H1 (cell line): ENCODE measurements around the gene HMGCL. TPM values are rescaled to one million over a fixed set of nuclear protein-coding genes. Genes with fewer than 3 reads are reported as not detected.

ENCODE experiments used
- CTCF ChIA-PET: fragments of 300-600 bp; sonication (Branson Sonifier 250); formaldehyde crosslinking; loops from one replicate; lab custom pipeline; 2021; ENCODE audit not compliant: partially characterized antibody; lab: Charles Lee
- POLR2A ChIA-PET: fragments of 300-600 bp; sonication (Branson Sonifier 250); formaldehyde crosslinking; loops from one replicate; lab custom pipeline; 2021; ENCODE audit warnings: inconsistent platforms; ENCODE audit not compliant: partially characterized antibody; lab: Charles Lee
- DNase-seq, 2 experiments: peaks; one replicate each; pipeline versions ENCODE4 v3.0.0 to v3.0.0-alpha.2; 2010 to 2022; ENCODE audit warnings: low spot score in 2 of 2, low read depth in 1 of 2, mixed read lengths in 1 of 2
- FAIRE-seq: peaks from 2 replicates; lab custom pipeline; 2011; peaks lifted over from hg19 to GRCh38; lab: Jason Lieb, UNC
- H2AFZ ChIP-seq: 2 replicates; pipeline ENCODE4 v1.8.1; 2012; ENCODE audit warnings: low read length, inconsistent platforms
- H2AK5ac ChIP-seq: 2 replicates; pipeline ENCODE4 v1.6.1; 2013; ENCODE audit warnings: low read depth, low read length
- H2BK120ac ChIP-seq: replicated peaks from 2 replicates; pipeline ENCODE3; 2013; ENCODE audit warnings: low read depth, low read length, inconsistent platforms
- H2BK12ac ChIP-seq: 2 replicates; pipeline ENCODE4 v1.6.1; 2013; ENCODE audit warnings: low read depth, low read length
- H2BK15ac ChIP-seq: 2 replicates; pipeline ENCODE4 v1.6.1; 2013; ENCODE audit warnings: low read length
- H2BK20ac ChIP-seq: 2 replicates; pipeline ENCODE4 v1.6.1; 2013; ENCODE audit warnings: low read length
- H2BK5ac ChIP-seq: 2 replicates; pipeline ENCODE4 v1.6.1; 2013; ENCODE audit warnings: low read depth, low read length
- H3K14ac ChIP-seq: 2 replicates; pipeline ENCODE4 v1.6.1; 2013; ENCODE audit warnings: inconsistent platforms; ENCODE audit not compliant: insufficient read length
- H3K18ac ChIP-seq: 2 replicates; pipeline ENCODE4 v1.6.1; 2013; ENCODE audit warnings: low read length; ENCODE audit errors: extremely low read depth
- H3K23ac ChIP-seq: 2 replicates; pipeline ENCODE4 v1.6.1; 2013; ENCODE audit warnings: inconsistent platforms; ENCODE audit not compliant: insufficient read length
- H3K23me2 ChIP-seq: 2 replicates; pipeline ENCODE4 v1.6.1; 2013; ENCODE audit warnings: low read depth, low read length
- H3K27ac ChIP-seq: 2 replicates; pipeline ENCODE4 v1.6.1; 2011; ENCODE audit warnings: low read depth, low read length, inconsistent platforms
- H3K27me3 ChIP-seq, 4 experiments: replicated peaks in 1 of 4; 1 replicate in 1 of 4; 2 replicates in 3 of 4; pipeline versions ENCODE4 v1.6.1 to v1.8.1; 2011 to 2013; ENCODE audit warnings: low read length in 3 of 4, mild to moderate bottlenecking in 3 of 4, inconsistent platforms in 2 of 4, mixed read lengths in 2 of 4, moderate library complexity in 1 of 4; ENCODE audit not compliant: control insufficient read depth in 3 of 4, insufficient read depth in 3 of 4; ENCODE audit errors: extremely low read depth in 1 of 4
- H3K36me3 ChIP-seq, 4 experiments: 2 replicates each; pipeline versions ENCODE4 v1.6.1 to v1.8.1; 2011 to 2013; ENCODE audit warnings: mild to moderate bottlenecking in 4 of 4, low read length in 3 of 4, moderate library complexity in 2 of 4, control low read depth in 1 of 4, inconsistent platforms in 1 of 4; ENCODE audit not compliant: insufficient read depth in 4 of 4, control insufficient read depth in 2 of 4
- H3K4ac ChIP-seq: replicated peaks from 2 replicates; pipeline ENCODE3; 2013; ENCODE audit warnings: low read length, low read depth, mixed read lengths, inconsistent platforms; ENCODE audit not compliant: insufficient read length
- H3K4me1 ChIP-seq, 4 experiments: replicated peaks in 1 of 4; 1 replicate in 1 of 4; 2 replicates in 3 of 4; pipeline versions ENCODE4 v1.6.1 to v1.8.1; 2011 to 2013; ENCODE audit warnings: low read length in 3 of 4, inconsistent platforms in 2 of 4, mixed read lengths in 1 of 4; ENCODE audit not compliant: insufficient read depth in 4 of 4, control insufficient read depth in 3 of 4
- H3K4me2 ChIP-seq, 2 experiments: 2 replicates each; pipeline versions ENCODE4 v1.6.1 to v1.8.1; 2011 to 2013; ENCODE audit warnings: low read depth in 2 of 2, low read length in 2 of 2, control low read depth in 1 of 2, inconsistent platforms in 1 of 2, mild to moderate bottlenecking in 1 of 2; ENCODE audit not compliant: insufficient read depth in 1 of 2
- H3K4me3 ChIP-seq, 4 experiments: fragments of 200-600, 300-600 bp in 1 of 4; sonication (generic), shearing (Covaris generic), sonication (Bioruptor Twin) in 1 of 4; 2 replicates each; pipeline versions ENCODE4 v1.5.1 to v1.8.1; 2011 to 2016; ENCODE audit warnings: low read length in 4 of 4, low read depth in 3 of 4, control low read depth in 2 of 4, inconsistent platforms in 2 of 4, mild to moderate bottlenecking in 2 of 4, mixed read lengths in 1 of 4, moderate library complexity in 1 of 4; ENCODE audit not compliant: insufficient read depth in 2 of 4; ENCODE audit errors: extremely low read depth in 1 of 4
- H3K56ac ChIP-seq: replicated peaks from 2 replicates; pipeline ENCODE3; 2013; ENCODE audit warnings: low read depth, mild to moderate bottlenecking, mixed read lengths, low read length, inconsistent platforms; ENCODE audit not compliant: insufficient read length
- H3K79me1 ChIP-seq: 2 replicates; pipeline ENCODE4 v1.6.1; 2013; ENCODE audit warnings: low read depth, low read length, control low read depth
- H3K79me2 ChIP-seq, 2 experiments: 2 replicates each; pipeline versions ENCODE4 v1.6.1 to v1.8.1; 2012 to 2013; ENCODE audit warnings: low read length in 2 of 2, mild to moderate bottlenecking in 2 of 2, inconsistent platforms in 1 of 2; ENCODE audit not compliant: insufficient read depth in 2 of 2, control insufficient read depth in 1 of 2
- H3K9ac ChIP-seq, 4 experiments: replicated peaks in 1 of 4; 1 replicate in 1 of 4; 2 replicates in 3 of 4; pipeline versions ENCODE4 v1.6.1 to v1.8.1; 2011 to 2013; ENCODE audit warnings: low read depth in 3 of 4, low read length in 3 of 4, control low read depth in 2 of 4, mild to moderate bottlenecking in 2 of 4, moderate library complexity in 2 of 4, inconsistent platforms in 1 of 4; ENCODE audit errors: extremely low read depth in 1 of 4
- H3K9me3 ChIP-seq, 2 experiments: 2 replicates each; pipeline versions ENCODE4 v1.6.1 to v1.8.1; 2012 to 2013; ENCODE audit warnings: mild to moderate bottlenecking in 2 of 2, moderate library complexity in 2 of 2, control low read depth in 1 of 2, inconsistent platforms in 1 of 2, low read depth in 1 of 2, low read length in 1 of 2, mixed read lengths in 1 of 2; ENCODE audit not compliant: insufficient read depth in 2 of 2
- H4K20me1 ChIP-seq, 2 experiments: replicated peaks in 1 of 2; 2 replicates each; pipeline versions ENCODE3 to v1.8.1; 2011 to 2013; ENCODE audit warnings: inconsistent platforms in 2 of 2, low read length in 2 of 2, mild to moderate bottlenecking in 1 of 2; ENCODE audit not compliant: insufficient read depth in 2 of 2, control insufficient read depth in 1 of 2
- H4K5ac ChIP-seq: 2 replicates; pipeline ENCODE4 v1.6.1; 2013; ENCODE audit warnings: low read length, low read depth, mixed read lengths, inconsistent platforms; ENCODE audit not compliant: insufficient read length
- H4K8ac ChIP-seq: 2 replicates; pipeline ENCODE4 v1.8.0; 2013; ENCODE audit warnings: mild to moderate bottlenecking, moderate library complexity, low read length, inconsistent platforms; ENCODE audit not compliant: insufficient read depth; ENCODE audit errors: extremely low read depth
- H4K91ac ChIP-seq: replicated peaks from 2 replicates; pipeline ENCODE3; 2013; ENCODE audit warnings: low read length, mixed read lengths, inconsistent platforms; ENCODE audit not compliant: insufficient read length
- BRCA1 ChIP-seq: IDR thresholded peaks from 2 replicates; pipeline ENCODE4 v1.6.1; 2012; ENCODE audit warnings: low read depth, low read length, improper control_type of control experiment
- POU5F1 ChIP-seq: IDR thresholded peaks from 2 replicates; pipeline ENCODE4 v1.6.1; 2011; ENCODE audit warnings: low read depth, mild to moderate bottlenecking, low read length, moderate library complexity
- RXRA ChIP-seq: IDR thresholded peaks from 2 replicates; pipeline ENCODE4 v1.6.1; 2011; ENCODE audit warnings: low read depth, mild to moderate bottlenecking, low read length, moderate library complexity; ENCODE audit not compliant: insufficient read depth
- SRF ChIP-seq: IDR thresholded peaks from 2 replicates; pipeline ENCODE4 v1.6.1; 2011; ENCODE audit warnings: mild to moderate bottlenecking, low read depth, low read length, moderate library complexity
- TAF1 ChIP-seq: IDR thresholded peaks from 2 replicates; pipeline ENCODE4 v1.6.1; 2011; ENCODE audit warnings: mild to moderate bottlenecking, low read depth, low read length
- USF2 ChIP-seq: IDR thresholded peaks from 2 replicates; pipeline ENCODE4 v1.6.1; 2011; ENCODE audit warnings: low read length, improper control_type of control experiment
- WGBS, 2 experiments: shearing (Covaris generic) in 1 of 2; methylation state at CpG; one replicate each; pipeline versions ENCODE4 v1.1.6 to v1.1.7; 2013 to 2015; ENCODE audit warnings: low lambda C conversion rate in 2 of 2, mixed read lengths in 2 of 2, inconsistent platforms in 1 of 2, low coverage in 1 of 2, missing lambda C conversion rate in 1 of 2; ENCODE audit not compliant: insufficient replicate concordance in 2 of 2, insufficient coverage in 1 of 2, insufficient read length in 1 of 2; ENCODE audit errors: extremely low coverage in 1 of 2, missing lambda C conversion rate in 1 of 2; 5-methylcytosine and 5-hydroxymethylcytosine counted together
- polyA plus RNA-seq, 7 experiments: library from polyadenylated mRNA; depleted of rRNA in 3 of 7; stranded (reverse) in 5 of 7; unstranded in 2 of 7; fragments of >200 nt in 5 of 7; fragments of 200-250 nt in 2 of 7; gene quantifications; 1 replicate in 5 of 7; 2 replicates in 1 of 7; 4 replicates in 1 of 7; pipeline versions ENCODE4 v1.2.1 to v1.2.3, GENCODE V29; 2011 to 2013; ENCODE audit warnings: missing spikeins in 2 of 7, mixed read lengths in 2 of 7
- total RNA-seq: library from RNA; stranded (reverse); fragmentation: NEBNext Ultra II Directional; extraction: Animal tissue kit (Norgen Biotek cat#: 25700); gene quantifications from 2 replicates; pipeline ENCODE4 v1.2.1, GENCODE V29; 2021
- TF ChIP-seq, protein P1 (sequence below), 3 experiments: IDR thresholded peaks; 1 replicate in 2 of 3; 2 replicates in 1 of 3; pipeline versions ENCODE4 v1.5.1 to v1.6.1; 2011; ENCODE audit warnings: low read length in 3 of 3, mild to moderate bottlenecking in 3 of 3, inconsistent platforms in 2 of 3, low read depth in 1 of 3, moderate library complexity in 1 of 3; ENCODE audit not compliant: insufficient read depth in 1 of 3; ENCODE audit errors: control extremely low read depth in 1 of 3

The HMGCL gene
- total and polyA plus RNA-seq, 2 of the 8 experiments (the other 6 are each of a cell fraction or from before 2014, with no cell fraction given) = 13.7 to 19.5 TPM

- FAIRE-seq = no peak
- 5% methylated on average over 28 of the region's 47 CpGs; no CpG with 5 or more reads in 1 of the 2 experiments for WGBS, 2 experiments
- TF ChIP-seq SRF (no peak), TAF1 (peak; percentile 44; the same call in 1 of the 2 replicates), POU5F1 (no peak), RXRA (no peak), BRCA1 (no peak), USF2 (no peak)
- TF ChIP-seq, protein P1, sequence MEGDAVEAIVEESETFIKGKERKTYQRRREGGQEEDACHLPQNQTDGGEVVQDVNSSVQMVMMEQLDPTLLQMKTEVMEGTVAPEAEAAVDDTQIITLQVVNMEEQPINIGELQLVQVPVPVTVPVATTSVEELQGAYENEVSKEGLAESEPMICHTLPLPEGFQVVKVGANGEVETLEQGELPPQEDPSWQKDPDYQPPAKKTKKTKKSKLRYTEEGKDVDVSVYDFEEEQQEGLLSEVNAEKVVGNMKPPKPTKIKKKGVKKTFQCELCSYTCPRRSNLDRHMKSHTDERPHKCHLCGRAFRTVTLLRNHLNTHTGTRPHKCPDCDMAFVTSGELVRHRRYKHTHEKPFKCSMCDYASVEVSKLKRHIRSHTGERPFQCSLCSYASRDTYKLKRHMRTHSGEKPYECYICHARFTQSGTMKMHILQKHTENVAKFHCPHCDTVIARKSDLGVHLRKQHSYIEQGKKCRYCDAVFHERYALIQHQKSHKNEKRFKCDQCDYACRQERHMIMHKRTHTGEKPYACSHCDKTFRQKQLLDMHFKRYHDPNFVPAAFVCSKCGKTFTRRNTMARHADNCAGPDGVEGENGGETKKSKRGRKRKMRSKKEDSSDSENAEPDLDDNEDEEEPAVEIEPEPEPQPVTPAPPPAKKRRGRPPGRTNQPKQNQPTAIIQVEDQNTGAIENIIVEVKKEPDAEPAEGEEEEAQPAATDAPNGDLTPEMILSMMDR (IDR thresholded peaks at IDR 0.05; ENCODE audit: control extremely low read depth in 1 of 3, insufficient read depth in 1 of 3, low read depth in 1 of 3, low read length in 3 of 3) = 0 out of 4 replicates have a peak, but pooled peaks of 1 of the 3 experiments have one; percentile 26
These were observed 34.3 kb downstream of the HMGCL start, which contains the start of gene LYPLA2 for GRCh38 chr1:23790696-23791515. Gene LYPLA2 (plus strand): TSS chr1:23791145. CDS start chr1:23792683, 1,538 bp downstream.

More at GRCh38 chr1:23790696-23791515, 34.3 kb downstream of the HMGCL start, which contains the start of gene LYPLA2:
- H3K79me2 ChIP-seq = peaks cover 4 to 21% of the 10 kb centered on the region in 2 experiments; a peak in 3 of 4 replicates
- peaks cover 10% of the 10 kb centered on the region; the same call in 1 of the 2 replicates for H3K79me1 ChIP-seq
- H3K27ac ChIP-seq = no peak within 1 kb of the TSS
- peaks cover 7 to 30% (median 25%) of the 10 kb centered on the region in 4 experiments; a peak in 7 of 8 replicates for H3K36me3 ChIP-seq
- peak within 1 kb of the TSS; percentile 79 for H3K56ac ChIP-seq
- H4K20me1 ChIP-seq = peaks cover 4 to 10% of the 10 kb centered on the region in 2 experiments
- H3K4me3 ChIP-seq = peak within 1 kb of the TSS; percentile 63 to 100 (median 96)
- H2BK15ac ChIP-seq = no peak within 1 kb of the TSS
- H3K27me3 ChIP-seq = no peaks in the 10 kb centered on the region
- H2BK12ac ChIP-seq = no peak within 1 kb of the TSS
- POLR2A ChIA-PET = interaction anchor here (0.6 to 16.2 kb wide), 12 partner anchors 9 to 220 kb away, joined by 3 to 192 read pairs (median 4); partner anchors contain the start of genes ELOA, GALE, PITHD1 and RPL11
- peak within 1 kb of the TSS; percentile 81 for H4K8ac ChIP-seq
- H2AK5ac ChIP-seq = no peak within 1 kb of the TSS
- H3K9ac ChIP-seq = peak within 1 kb of the TSS in 3 of 4 experiments; percentile 0 to 64 (median 45); a peak in 5 of 7 replicates
- no peak within 1 kb of the TSS for H2BK20ac ChIP-seq
- peaks cover 9% of the 10 kb centered on the region for H3K23me2 ChIP-seq
- H3K4me1 ChIP-seq = peaks cover 0 to 11% (median 6%) of the 10 kb centered on the region in 4 experiments; a peak in 5 of 7 replicates
- H4K5ac ChIP-seq = peak within 1 kb of the TSS; percentile 34
- CTCF ChIA-PET = interaction anchor here (1.1 to 3.5 kb wide), 6 partner anchors 9 to 20 kb away, joined by 3 to 16 read pairs (median 6); partner anchors contain the start of gene PITHD1
- H2BK5ac ChIP-seq = peak within 1 kb of the TSS; percentile 81
- H2BK120ac ChIP-seq = no peak within 1 kb of the TSS
- no peak within 1 kb of the TSS for H4K91ac ChIP-seq
- peak within 1 kb of the TSS; percentile 46 for H3K4ac ChIP-seq
- H3K14ac ChIP-seq = peak within 1 kb of the TSS; percentile 33
- peak in 1 of 2 experiments; percentile 92 for DNase-seq
- H3K4me2 ChIP-seq = peak within 1 kb of the TSS; percentile 74 to 96
- no peaks in the 10 kb centered on the region for H3K9me3 ChIP-seq
- H3K23ac ChIP-seq = no peak within 1 kb of the TSS
- peak within 1 kb of the TSS; percentile 60 for H3K18ac ChIP-seq
- peak within 1 kb of the TSS; percentile 24 for H2AFZ ChIP-seq
